Activated naive CD8-positive, alpha-beta T cell treated with anti-CD3 and anti-CD28 coated beads, Interleukin-2, amount 10 ng/mL, durations not matched to agents 7 days and 5 days (primary cell): ENCODE data around the gene TIMM17B. TPM values are rescaled to one million over a fixed set of nuclear protein-coding genes. Genes with fewer than 3 reads are reported as not detected.
"Not testable (repeated sequence)": the region's sequence is repeated elsewhere in the genome, so short reads cannot be mapped to it uniquely, and the experiment has no call there.

Source experiments
- ATAC-seq: fragments of 150-1000 bp; cut with Tn5 transposase; one replicate; pipeline ENCODE4 v1.10.0; 2021; ENCODE audit warnings: low read depth, moderate library complexity
- POLR2A ChIA-PET: fragments of 350-600 bp; sonication (Branson Sonifier 250); formaldehyde crosslinking; loops from one replicate; lab custom pipeline; 2021; ENCODE audit warnings: antibody characterized with exemption; lab: Charles Lee
- DNase-seq: peaks from one replicate; pipeline ENCODE4 v3.0.0; 2021
- H3K27ac Mint-ChIP-seq: one replicate; pipeline ENCODE4 v1.8.0; 2022; ENCODE audit warnings: mild to moderate bottlenecking, mixed read lengths
- H3K27me3 Mint-ChIP-seq: one replicate; pipeline ENCODE4 v1.8.0; 2022; ENCODE audit warnings: mild to moderate bottlenecking, moderate library complexity, mixed read lengths
- H3K36me3 Mint-ChIP-seq: one replicate; pipeline ENCODE4 v1.8.0; 2021; ENCODE audit warnings: mild to moderate bottlenecking, mixed read lengths
- H3K4me1 Mint-ChIP-seq: one replicate; pipeline ENCODE4 v1.8.0; 2021; ENCODE audit warnings: mixed read lengths
- H3K4me3 Mint-ChIP-seq: one replicate; pipeline ENCODE4 v1.8.0; 2022; ENCODE audit warnings: mild to moderate bottlenecking, moderate library complexity, mixed read lengths
- H3K9me3 Mint-ChIP-seq: one replicate; pipeline ENCODE4 v1.8.0; 2021; ENCODE audit warnings: mixed read lengths
- total RNA-seq, 2 experiments: library from RNA; stranded (reverse); gene quantifications; one replicate each; pipeline ENCODE4 v1.2.3, GENCODE V29; 2021

Gene TIMM17B
- total RNA-seq, 2 experiments from 2014 or later = 39.2 to 44.5 TPM

DNA sequence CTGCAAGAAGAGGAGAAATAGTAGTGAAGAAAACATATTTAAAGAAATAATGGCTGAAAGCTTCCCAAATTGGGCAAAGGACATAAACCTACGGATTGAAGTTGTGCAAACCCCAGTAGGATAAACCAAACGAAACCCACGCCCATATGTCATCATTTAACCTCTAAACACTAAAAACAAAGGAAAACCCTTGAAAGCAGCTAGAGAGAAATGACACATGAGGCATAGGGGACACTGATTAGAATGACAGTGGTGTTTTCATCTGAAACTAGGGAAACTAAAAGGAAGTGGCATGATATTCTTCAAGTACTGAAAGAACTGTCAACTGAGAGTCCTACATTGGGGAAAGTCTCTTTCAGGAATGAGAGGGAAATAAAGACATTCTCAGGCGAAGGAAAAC is 20.6 kb downstream of the TIMM17B start:
- H3K27me3 Mint-ChIP-seq, ATAC-seq, H3K27ac Mint-ChIP-seq, H3K4me1 Mint-ChIP-seq, POLR2A ChIA-PET, H3K4me3 Mint-ChIP-seq, H3K9me3 Mint-ChIP-seq, H3K36me3 Mint-ChIP-seq, DNase-seq: not testable (repeated sequence)

DNA sequence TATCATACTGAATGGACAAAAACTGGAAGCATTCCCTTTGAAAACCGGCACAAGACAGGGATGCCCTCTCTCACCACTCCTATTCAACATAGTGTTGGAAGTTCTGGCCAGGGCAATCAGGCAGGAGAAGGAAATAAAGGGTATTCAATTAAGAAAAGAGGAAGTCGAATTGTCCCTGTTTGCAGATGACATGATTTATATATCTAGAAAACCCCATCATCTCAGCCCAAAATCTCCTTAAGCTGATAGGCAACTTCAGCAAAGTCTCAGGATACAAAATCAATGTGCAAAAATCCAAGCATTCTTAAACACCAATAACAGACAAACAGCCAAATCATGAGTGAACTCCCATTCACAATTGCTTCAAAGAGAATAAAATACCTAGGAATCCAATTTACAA is 25.6 kb downstream of the TIMM17B start:
- DNase-seq, H3K4me3 Mint-ChIP-seq, POLR2A ChIA-PET, H3K27ac Mint-ChIP-seq, H3K9me3 Mint-ChIP-seq, H3K36me3 Mint-ChIP-seq, ATAC-seq, H3K4me1 Mint-ChIP-seq, H3K27me3 Mint-ChIP-seq: not testable (repeated sequence)

DNA sequence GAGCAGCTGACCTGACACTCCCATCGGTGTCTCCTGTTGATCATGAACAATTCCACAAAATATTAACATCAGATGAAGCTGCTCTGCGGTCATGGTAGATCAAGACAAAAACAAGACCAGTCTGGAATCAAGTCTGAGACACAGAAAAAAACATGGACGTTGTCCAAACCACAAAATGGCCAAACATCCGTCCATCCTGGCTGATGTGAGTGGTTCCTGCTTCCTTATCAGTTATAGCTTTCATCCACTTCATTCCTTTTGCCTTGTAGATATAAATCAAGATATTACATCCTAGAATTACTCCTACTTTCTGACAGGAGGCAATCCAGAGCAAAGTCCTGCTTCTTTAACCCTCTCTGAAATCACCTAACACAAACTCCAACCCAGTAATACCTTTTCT is 33.4 kb downstream of the TIMM17B start:
- H3K27ac Mint-ChIP-seq = no peak overlapping the region
- no peaks in the 10 kb centered on the region for H3K9me3 Mint-ChIP-seq
- no peaks in the 10 kb centered on the region for H3K36me3 Mint-ChIP-seq
- DNase-seq (no peak), ATAC-seq (no peak)
- H3K4me3 Mint-ChIP-seq = no peak overlapping the region
- POLR2A ChIA-PET = no interaction called here
- H3K4me1 Mint-ChIP-seq = no peaks in the 10 kb centered on the region
- peaks cover under 1% of the 10 kb centered on the region for H3K27me3 Mint-ChIP-seq

DNA sequence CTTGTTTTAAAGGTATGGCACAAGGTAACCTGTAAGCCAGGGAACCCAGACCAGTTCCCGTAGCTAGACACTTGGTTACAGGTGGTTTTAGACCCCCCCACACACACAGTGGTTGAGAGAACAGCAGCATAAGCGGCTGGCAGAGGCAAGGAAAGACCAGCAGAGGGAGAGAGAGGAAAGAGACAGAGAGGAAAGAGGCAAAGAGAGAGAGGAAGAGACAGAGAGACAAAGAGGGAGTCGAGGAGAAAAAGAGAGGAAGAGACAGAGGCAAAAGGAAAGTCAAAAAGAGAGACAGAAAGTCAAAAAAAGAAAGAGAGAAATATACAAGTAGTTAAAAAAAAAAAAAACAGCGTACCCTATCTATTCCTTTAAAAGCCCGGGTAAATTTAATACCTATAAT is 42.7 kb downstream of the TIMM17B start:
- Mint-ChIP-seq H3K4me1 (peaks cover 6% of the 10 kb centered on the region), H3K4me3 (no peak overlapping the region), H3K27ac (no peak overlapping the region), H3K36me3 (no peaks in the 10 kb centered on the region), H3K27me3 (peaks cover 9% of the 10 kb centered on the region), H3K9me3 (no peaks in the 10 kb centered on the region)
- no peak for DNase-seq
- no peak for ATAC-seq
- POLR2A ChIA-PET = no interaction called here

DNA sequence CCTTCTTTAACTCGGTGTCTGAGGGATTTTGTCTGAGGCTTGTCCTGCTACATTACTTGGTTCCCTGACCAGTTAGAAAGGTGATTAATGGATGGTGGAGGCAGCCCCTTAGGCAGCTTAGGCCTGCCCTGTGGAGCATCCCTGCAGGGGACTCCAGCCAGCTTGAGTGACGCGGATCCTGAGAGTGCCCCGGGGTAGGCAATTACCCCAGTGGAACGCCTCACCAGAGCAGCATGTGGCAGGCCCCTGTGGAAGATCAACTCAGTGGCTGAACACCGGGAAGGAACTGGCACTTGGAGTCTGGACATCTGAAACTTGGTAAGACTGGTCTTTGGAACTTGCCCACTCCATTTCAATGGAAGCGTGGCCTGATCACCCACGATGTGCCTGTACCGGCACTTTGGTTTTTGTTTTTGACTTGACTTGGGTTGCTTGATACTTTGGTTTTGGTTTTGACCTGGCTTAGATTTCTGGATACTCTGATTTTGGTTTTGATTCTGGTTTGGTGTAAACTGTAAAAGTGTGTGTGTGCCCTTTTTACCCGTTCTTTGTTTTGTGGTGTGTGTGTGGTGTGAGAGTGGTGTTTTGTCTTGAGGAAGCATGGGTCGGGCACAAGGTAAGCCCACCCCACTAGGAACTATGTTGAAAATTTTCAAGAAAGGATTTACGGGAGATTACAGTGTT is 43.3 kb downstream of the TIMM17B start:
- H3K9me3 Mint-ChIP-seq, H3K36me3 Mint-ChIP-seq, H3K27me3 Mint-ChIP-seq, POLR2A ChIA-PET, H3K4me1 Mint-ChIP-seq, H3K27ac Mint-ChIP-seq, ATAC-seq, DNase-seq, H3K4me3 Mint-ChIP-seq: not testable (repeated sequence)

DNA sequence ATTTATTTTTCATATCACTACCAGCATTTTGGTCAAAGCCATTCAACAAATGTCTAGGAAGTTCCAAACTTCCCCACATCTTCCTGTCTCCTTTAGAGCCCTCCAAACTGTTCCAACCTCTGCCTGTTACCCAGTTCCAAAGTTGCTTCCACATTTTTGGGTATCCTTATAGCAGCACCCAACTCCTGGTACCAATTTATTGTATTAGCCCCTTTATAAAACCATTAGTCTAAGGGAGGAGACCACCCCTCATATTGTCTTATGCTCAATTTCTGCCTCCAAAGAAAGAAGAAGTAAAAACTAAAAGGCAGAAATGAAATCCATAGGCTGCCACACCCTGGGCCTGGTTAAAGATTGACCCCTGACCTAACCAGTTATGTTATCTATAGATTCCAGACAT is 44.1 kb downstream of the TIMM17B start:
- H3K4me3 Mint-ChIP-seq, H3K9me3 Mint-ChIP-seq, H3K27ac Mint-ChIP-seq, H3K27me3 Mint-ChIP-seq, H3K36me3 Mint-ChIP-seq, ATAC-seq, DNase-seq, POLR2A ChIA-PET: not testable (repeated sequence)
- peaks cover 10% of the 10 kb centered on the region for H3K4me1 Mint-ChIP-seq

DNA sequence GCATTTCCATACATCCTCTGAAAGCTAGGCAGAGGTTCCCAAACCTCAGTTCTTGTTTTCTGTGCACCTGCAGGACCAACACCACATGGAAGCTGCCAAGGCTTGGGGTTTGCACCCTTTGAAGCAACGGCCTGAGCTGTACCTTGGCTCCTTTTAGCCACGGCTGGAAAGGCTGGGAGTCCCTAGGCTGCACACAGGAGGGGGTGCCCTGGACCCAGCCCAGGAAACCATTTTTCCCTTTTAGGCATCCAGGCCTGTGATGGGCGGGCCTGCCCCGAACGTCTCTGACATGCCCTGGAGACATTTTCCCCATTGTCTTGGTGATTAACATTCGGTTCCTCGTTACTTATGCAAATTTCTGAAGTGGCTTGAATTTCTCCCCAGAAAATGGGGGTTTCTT is 44.7 kb downstream of the TIMM17B start:
- Mint-ChIP-seq H3K4me1 (peaks cover 10% of the 10 kb centered on the region), H3K4me3 (no peak overlapping the region), H3K27ac (no peak overlapping the region), H3K27me3 (peaks cover 9% of the 10 kb centered on the region), H3K36me3 (no peaks in the 10 kb centered on the region), H3K9me3 (no peaks in the 10 kb centered on the region)
- POLR2A ChIA-PET = no interaction called here
- DNase-seq (no peak), ATAC-seq (no peak)

DNA sequence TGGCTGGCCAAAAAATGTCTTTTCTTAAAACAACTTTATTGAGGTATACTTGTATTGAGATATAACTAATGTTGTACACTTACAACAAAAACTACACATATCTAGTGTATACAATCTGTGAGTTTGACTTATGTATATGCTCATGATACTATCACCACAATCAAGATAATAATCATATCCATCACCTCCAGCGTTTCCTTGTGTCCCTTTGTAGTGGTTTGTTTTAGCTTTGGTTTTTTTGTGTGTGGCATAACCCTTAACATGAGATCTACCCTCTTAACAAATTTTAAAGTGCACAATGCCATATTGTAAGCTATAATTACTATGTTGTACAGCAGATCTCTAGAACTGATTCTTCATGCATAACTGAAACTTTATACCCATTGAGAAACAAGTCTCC is 48.7 kb downstream of the TIMM17B start:
- no peak overlapping the region for H3K27ac Mint-ChIP-seq
- POLR2A ChIA-PET = no interaction called here
- H3K9me3 Mint-ChIP-seq = no peaks in the 10 kb centered on the region
- H3K4me3 Mint-ChIP-seq = no peak overlapping the region
- peaks cover 3% of the 10 kb centered on the region for H3K27me3 Mint-ChIP-seq
- ATAC-seq (no peak), DNase-seq (no peak)
- H3K36me3 Mint-ChIP-seq = no peaks in the 10 kb centered on the region
- H3K4me1 Mint-ChIP-seq = peaks cover 5% of the 10 kb centered on the region

Other genes with a start within 250 kb of the TIMM17B start
- 100 to 1,000 TPM; 142 to 146 TPM for gene WAS, start 214.0 kb downstream of the TIMM17B start, total RNA-seq
- gene SUV39H1, start 201.0 kb downstream of the TIMM17B start, total RNA-seq = 10 to 100 TPM; 25.4 to 26.8 TPM
- not detected for gene GLOD5, start 136.0 kb downstream of the TIMM17B start, total RNA-seq
- gene GATA1, start 111.2 kb downstream of the TIMM17B start, total RNA-seq = not detected
- 100 to 1,000 TPM; 107 to 113 TPM for gene HDAC6, start 95.7 kb downstream of the TIMM17B start, total RNA-seq
- gene ERAS, start 71.3 kb downstream of the TIMM17B start, total RNA-seq = not detected
- 1 to 10 TPM in 1 of 2 experiments, under 1 TPM in 1; 0.68 to 1.2 TPM for gene PCSK1N, start 62.2 kb downstream of the TIMM17B start, total RNA-seq
- gene PQBP1, start 162 bp upstream of the TIMM17B start, total RNA-seq = 10 to 100 TPM; 58.2 to 61.0 TPM
- gene SLC35A2, start 13.9 kb upstream of the TIMM17B start, total RNA-seq = 10 to 100 TPM; 12.7 to 14.1 TPM
- 10 to 100 TPM; 63.1 to 63.2 TPM for gene PIM2, start 21.3 kb upstream of the TIMM17B start, total RNA-seq
- 10 to 100 TPM; 60.7 to 62.4 TPM for gene OTUD5, start 59.8 kb upstream of the TIMM17B start, total RNA-seq
- gene KCND1, start 74.1 kb upstream of the TIMM17B start, total RNA-seq = 1 to 10 TPM; 5.6 to 5.9 TPM
- 100 to 1,000 TPM; 116 to 123 TPM for gene GRIPAP1, start 104.5 kb upstream of the TIMM17B start, total RNA-seq
- gene TFE3, start 145.6 kb upstream of the TIMM17B start, total RNA-seq = 10 to 100 TPM; 26.1 to 29.0 TPM
- gene CCDC120, start 161.2 kb upstream of the TIMM17B start, total RNA-seq = 1 to 10 TPM; 9.0 to 9.1 TPM
- gene PRAF2, start 176.2 kb upstream of the TIMM17B start, total RNA-seq = 10 to 100 TPM; 23.8 to 23.9 TPM
- 10 to 100 TPM; 53.4 to 55.1 TPM for gene WDR45, start 182.1 kb upstream of the TIMM17B start, total RNA-seq
- 10 to 100 TPM; 27.5 to 27.6 TPM for gene GPKOW, start 226.0 kb upstream of the TIMM17B start, total RNA-seq